HCT116 (cell line): Measurements from ENCODE around the gene DCP2. TPM values are rescaled to one million over a fixed set of nuclear protein-coding genes. Genes with fewer than 3 reads are reported as not detected.

ENCODE experiments used
- ATAC-seq: fragments of 200-7000 bp; cut with Tn5 transposase; 2 replicates; pipeline ENCODE4 v1.9.1; 2020; ENCODE audit warnings: mild to moderate bottlenecking, moderate library complexity
- BruUV-seq: library from RNA; stranded (reverse); fragments of 400-500 nt; replicated peaks from 2 replicates; lab custom pipeline; 2021; lab: Mats Ljungman, UMichigan
- CTCF ChIA-PET: fragments of 300-600 bp; sonication (Branson Sonifier 250); formaldehyde crosslinking; loops from one replicate; lab custom pipeline; 2021; ENCODE audit warnings: antibody characterized with exemption; lab: Charles Lee
- POLR2A ChIA-PET: fragments of 300-600, 350-600 bp; sonication (Branson Sonifier 250); formaldehyde crosslinking; loops from one replicate; lab custom pipeline; 2021; ENCODE audit warnings: antibody characterized with exemption; lab: Charles Lee
- RAD21 ChIA-PET, 2 experiments: fragments of 300-600 bp; sonication (Branson Sonifier 250); formaldehyde crosslinking; loops; one replicate each; lab custom pipeline; 2023; ENCODE audit warnings: low total read pairs in 2 of 2; ENCODE audit not compliant: uncharacterized antibody in 2 of 2, unreplicated experiment in 2 of 2, low non-redundant PET in 1 of 2; lab: Charles Lee
- DNase-seq: peaks from one replicate; pipeline ENCODE4 v3.0.0-alpha.2; 2010; ENCODE audit warnings: low read depth, low spot score
- H2AFZ ChIP-seq: fragments of 200-600 bp; shearing (Covaris generic), sonication (generic); 2 replicates; pipeline ENCODE4 v1.6.1; 2017; ENCODE audit warnings: low read depth, mixed run types, mixed read lengths, antibody characterized with exemption, low read length; ENCODE audit not compliant: poor library complexity, severe bottlenecking
- H3K27ac ChIP-seq: 2 replicates; pipeline ENCODE4 v1.5.1; 2012; ENCODE audit warnings: low read depth, low read length
- H3K27me3 ChIP-seq: fragments of 200-600 bp; sonication (generic); 2 replicates; pipeline ENCODE4 v1.6.1; 2016; ENCODE audit warnings: mixed run types, low read length, mixed read lengths; ENCODE audit not compliant: insufficient read depth
- H3K36me3 ChIP-seq, 2 experiments: fragments of 200-500 bp in 1 of 2; fragments of 200-600 bp in 1 of 2; sonication (Bioruptor generic) in 1 of 2; sonication (generic) in 1 of 2; 2 replicates each; pipeline versions ENCODE4 v1.5.1 to v1.6.1; 2014 to 2016; ENCODE audit warnings: low read length in 2 of 2, inconsistent platforms in 1 of 2, mixed read lengths in 1 of 2, mixed run types in 1 of 2; ENCODE audit not compliant: insufficient read depth in 2 of 2, control insufficient read depth in 1 of 2
- H3K4me1 ChIP-seq, 2 experiments: fragments of 200-600 bp in 1 of 2; sonication (generic) in 1 of 2; 2 replicates each; pipeline versions ENCODE4 v1.5.1 to v1.6.1; 2012 to 2017; ENCODE audit warnings: low read length in 2 of 2, inconsistent platforms in 1 of 2, mild to moderate bottlenecking in 1 of 2, mixed read lengths in 1 of 2, mixed run types in 1 of 2, moderate library complexity in 1 of 2; ENCODE audit not compliant: insufficient read depth in 2 of 2, control insufficient read depth in 1 of 2
- H3K4me2 ChIP-seq: fragments of 200-600 bp; sonication (generic); 2 replicates; pipeline ENCODE4 v1.6.1; 2017; ENCODE audit warnings: mixed run types, low read length, mixed read lengths
- H3K4me3 ChIP-seq, 2 experiments: fragments of 200-600 bp in 1 of 2; sonication (generic) in 1 of 2; replicated peaks in 1 of 2; 2 replicates each; pipeline ENCODE4 v1.5.1; 2011 to 2016; ENCODE audit warnings: low read length in 2 of 2, control low read depth in 1 of 2, low read depth in 1 of 2, mild to moderate bottlenecking in 1 of 2, mixed read lengths in 1 of 2, mixed run types in 1 of 2
- H3K79me2 ChIP-seq: fragments of 200-600 bp; sonication (generic); 2 replicates; pipeline ENCODE4 v1.6.1; 2017; ENCODE audit warnings: mild to moderate bottlenecking, mixed run types, low read length, moderate library complexity, mixed read lengths; ENCODE audit not compliant: insufficient read depth
- H3K9ac ChIP-seq: fragments of 200-600 bp; sonication (generic); 2 replicates; pipeline ENCODE4 v1.6.1; 2016; ENCODE audit warnings: low read length, mixed read lengths
- H3K9me2 ChIP-seq: fragments of 200-600 bp; sonication (generic), shearing (Covaris generic); 2 replicates; pipeline ENCODE4 v1.6.1; 2017; ENCODE audit warnings: mixed run types, mild to moderate bottlenecking, moderate library complexity; ENCODE audit not compliant: insufficient read depth
- H3K9me3 ChIP-seq, 2 experiments: fragments of 200-500 bp in 1 of 2; fragments of 200-600 bp in 1 of 2; sonication (Bioruptor generic) in 1 of 2; sonication (generic) in 1 of 2; 2 replicates each; pipeline ENCODE4 v1.6.1; 2014 to 2017; ENCODE audit warnings: low read length in 2 of 2, mixed read lengths in 2 of 2, inconsistent platforms in 1 of 2, low read depth in 1 of 2, mild to moderate bottlenecking in 1 of 2, mixed run types in 1 of 2, moderate library complexity in 1 of 2; ENCODE audit not compliant: control insufficient read depth in 1 of 2, insufficient read depth in 1 of 2
- H4K20me1 ChIP-seq: fragments of 200-600 bp; sonication (generic), shearing (Covaris generic); 2 replicates; pipeline ENCODE4 v1.6.1; 2017; ENCODE audit warnings: mixed run types, mild to moderate bottlenecking, moderate library complexity; ENCODE audit not compliant: insufficient read depth
- REST ChIP-seq: IDR thresholded peaks from 2 replicates; pipeline ENCODE4 v1.6.1; 2012; ENCODE audit warnings: low read depth
- SIN3A ChIP-seq: IDR thresholded peaks from 2 replicates; pipeline ENCODE4 v1.6.1; 2012; ENCODE audit warnings: low read depth
- SRF ChIP-seq: IDR thresholded peaks from 2 replicates; pipeline ENCODE4 v1.6.1; 2012; ENCODE audit warnings: low read depth
- ZNF274 ChIP-seq: fragments of 200-500 bp; sonication (Bioruptor generic); IDR thresholded peaks from 2 replicates; pipeline ENCODE4 v1.6.1; 2014; ENCODE audit warnings: mild to moderate bottlenecking, low read depth, low read length, inconsistent platforms
- intact Hi-C: fragments of 100-400 bp; cut with micrococcal nuclease; formaldehyde crosslinking; loops from 2 replicates; pipeline ENCODE4 v1.10.0; 2022
- total RNA-seq: library from RNA; stranded (reverse); gene quantifications from one replicate; pipeline ENCODE4 v1.2.1, GENCODE V29; 2021; ENCODE audit not compliant: unreplicated experiment
- TF ChIP-seq, protein P1 (sequence below): IDR thresholded peaks from 2 replicates; pipeline ENCODE4 v1.6.1; 2012
- TF ChIP-seq, protein P2 (sequence below): IDR thresholded peaks from 2 replicates; pipeline ENCODE4 v1.6.1; 2011; ENCODE audit warnings: mild to moderate bottlenecking, low read length, moderate library complexity; ENCODE audit not compliant: insufficient replicate concordance; ENCODE audit errors: extremely low read depth

DCP2 gene
- total RNA-seq, 1 experiment from 2014 or later = 57.1 TPM

DNA sequence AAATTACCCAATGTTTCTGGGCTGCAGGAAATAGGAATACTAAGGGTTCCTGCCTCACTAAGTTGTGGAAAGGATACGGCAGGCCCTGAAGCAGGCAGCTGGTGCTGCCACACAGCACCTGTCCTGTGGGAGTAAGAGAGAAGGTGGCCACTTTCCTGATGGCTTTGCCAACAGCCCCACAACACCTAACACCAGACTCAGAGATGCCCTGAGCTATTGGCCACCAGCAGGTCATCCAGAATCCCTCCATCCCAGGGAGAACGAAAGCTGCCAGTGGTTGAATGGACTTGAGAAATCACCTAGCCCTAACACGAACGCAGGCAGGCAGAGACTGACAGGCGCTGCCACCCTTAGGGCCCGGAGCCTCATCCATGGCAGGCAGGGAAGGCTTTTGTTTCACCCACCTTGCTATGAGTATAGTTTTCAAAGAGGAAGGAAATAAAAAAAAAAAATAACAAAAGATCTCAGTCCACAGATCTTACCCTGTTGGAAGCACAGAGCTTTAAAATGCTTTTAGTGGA lies 82.2 kb downstream of the DCP2 start:
- H3K27me3 ChIP-seq = no peaks in the 10 kb centered on the region
- H3K4me2 ChIP-seq = no peak overlapping the region
- no TSS peak for BruUV-seq
- no peaks in the 10 kb centered on the region for H3K79me2 ChIP-seq
- intact Hi-C loops = no loop called here
- H3K9me2 ChIP-seq = no peaks in the 10 kb centered on the region
- H3K4me1 ChIP-seq = no peaks in the 10 kb centered on the region
- no peak overlapping the region for H3K4me3 ChIP-seq
- H3K36me3 ChIP-seq = no peaks in the 10 kb centered on the region
- DNase-seq (no peak), ATAC-seq (no peak)
- no peak overlapping the region for H2AFZ ChIP-seq
- no peak overlapping the region for H3K27ac ChIP-seq
- CTCF ChIA-PET = no interaction called here
- TF ChIP-seq, protein P1, sequence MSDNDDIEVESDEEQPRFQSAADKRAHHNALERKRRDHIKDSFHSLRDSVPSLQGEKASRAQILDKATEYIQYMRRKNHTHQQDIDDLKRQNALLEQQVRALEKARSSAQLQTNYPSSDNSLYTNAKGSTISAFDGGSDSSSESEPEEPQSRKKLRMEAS = no peak
- TF ChIP-seq REST (no peak), SRF (no peak), ZNF274 (no peak), SIN3A (no peak)
- TF ChIP-seq, protein P2, sequence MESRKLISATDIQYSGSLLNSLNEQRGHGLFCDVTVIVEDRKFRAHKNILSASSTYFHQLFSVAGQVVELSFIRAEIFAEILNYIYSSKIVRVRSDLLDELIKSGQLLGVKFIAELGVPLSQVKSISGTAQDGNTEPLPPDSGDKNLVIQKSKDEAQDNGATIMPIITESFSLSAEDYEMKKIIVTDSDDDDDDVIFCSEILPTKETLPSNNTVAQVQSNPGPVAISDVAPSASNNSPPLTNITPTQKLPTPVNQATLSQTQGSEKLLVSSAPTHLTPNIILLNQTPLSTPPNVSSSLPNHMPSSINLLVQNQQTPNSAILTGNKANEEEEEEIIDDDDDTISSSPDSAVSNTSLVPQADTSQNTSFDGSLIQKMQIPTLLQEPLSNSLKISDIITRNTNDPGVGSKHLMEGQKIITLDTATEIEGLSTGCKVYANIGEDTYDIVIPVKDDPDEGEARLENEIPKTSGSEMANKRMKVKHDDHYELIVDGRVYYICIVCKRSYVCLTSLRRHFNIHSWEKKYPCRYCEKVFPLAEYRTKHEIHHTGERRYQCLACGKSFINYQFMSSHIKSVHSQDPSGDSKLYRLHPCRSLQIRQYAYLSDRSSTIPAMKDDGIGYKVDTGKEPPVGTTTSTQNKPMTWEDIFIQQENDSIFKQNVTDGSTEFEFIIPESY = no peak
- H3K9me3 ChIP-seq = no peaks in the 10 kb centered on the region
- RAD21 ChIA-PET = no interaction called here
- H3K9ac ChIP-seq = no peak overlapping the region
- POLR2A ChIA-PET = no interaction called here
- no peaks in the 10 kb centered on the region for H4K20me1 ChIP-seq
